Keratinocyte (primary cell): ENCODE measurements around the gene EGLN1. TPM values are rescaled to one million over a fixed set of nuclear protein-coding genes. Genes with fewer than 3 reads are reported as not detected.
A peak's percentile ranks its signal among the peaks of the same experiment; 100 is the strongest.

Experiments used
- DNase-seq: peaks from one replicate; pipeline ENCODE4 v3.0.0-alpha.2; 2011; ENCODE audit warnings: low read depth, missing footprints, low spot score
- FAIRE-seq: peaks from 2 replicates; lab custom pipeline; 2011; peaks lifted over from hg19 to GRCh38; lab: Jason Lieb, UNC
- H2AFZ ChIP-seq: 2 replicates; pipeline ENCODE4 v1.6.0; 2012; ENCODE audit warnings: low read length, control low read depth, inconsistent platforms; ENCODE audit not compliant: control insufficient read depth
- H3K27ac ChIP-seq: 2 replicates; pipeline ENCODE4 v1.5.1; 2011; ENCODE audit warnings: low read length; ENCODE audit not compliant: control insufficient read depth, insufficient read depth
- H3K27me3 ChIP-seq: 3 replicates; pipeline ENCODE4 v1.6.0; 2011; ENCODE audit warnings: low read length; ENCODE audit not compliant: control insufficient read depth, insufficient read depth; ENCODE audit errors: extremely low read depth
- H3K36me3 ChIP-seq, 2 experiments: 2 replicates in 1 of 2; 3 replicates in 1 of 2; pipeline ENCODE4 v1.5.1; 2011; ENCODE audit warnings: low read length in 2 of 2, mild to moderate bottlenecking in 1 of 2; ENCODE audit not compliant: control insufficient read depth in 2 of 2, insufficient read depth in 2 of 2; ENCODE audit errors: extremely low read depth in 1 of 2
- H3K4me1 ChIP-seq: 3 replicates; pipeline ENCODE4 v1.5.1; 2011; ENCODE audit warnings: low read length; ENCODE audit not compliant: control insufficient read depth, insufficient read depth; ENCODE audit errors: extremely low read depth
- H3K4me2 ChIP-seq: 3 replicates; pipeline ENCODE4 v1.6.0; 2011; ENCODE audit warnings: low read depth, low read length; ENCODE audit not compliant: control insufficient read depth, insufficient read depth; ENCODE audit errors: extremely low read depth
- H3K4me3 ChIP-seq, 3 experiments: fragments of 200-600 bp in 1 of 3; sonication (generic) in 1 of 3; 2 replicates in 2 of 3; 3 replicates in 1 of 3; pipeline ENCODE4 v1.5.1; 2011 to 2016; ENCODE audit warnings: low read length in 3 of 3, mild to moderate bottlenecking in 3 of 3, control low read depth in 2 of 3, inconsistent platforms in 1 of 3, low read depth in 1 of 3, mixed read lengths in 1 of 3, mixed run types in 1 of 3, moderate library complexity in 1 of 3; ENCODE audit not compliant: control insufficient read depth in 2 of 3, insufficient read depth in 2 of 3; ENCODE audit errors: extremely low read depth in 1 of 3
- H3K79me2 ChIP-seq: 2 replicates; pipeline ENCODE4 v1.6.0; 2012; ENCODE audit warnings: low read length; ENCODE audit not compliant: control insufficient read depth, insufficient read depth
- H3K9ac ChIP-seq: 3 replicates; pipeline ENCODE4 v1.6.0; 2011; ENCODE audit warnings: low read length; ENCODE audit not compliant: control insufficient read depth, insufficient read depth; ENCODE audit errors: extremely low read depth
- H3K9me1 ChIP-seq: 3 replicates; pipeline ENCODE4 v1.6.0; 2011; ENCODE audit warnings: low read length; ENCODE audit not compliant: control insufficient read depth, insufficient read depth; ENCODE audit errors: extremely low read depth
- H3K9me3 ChIP-seq: 2 replicates; pipeline ENCODE4 v1.5.1; 2012; ENCODE audit warnings: low read depth, low read length; ENCODE audit not compliant: control insufficient read depth
- H4K20me1 ChIP-seq: 3 replicates; pipeline ENCODE4 v1.6.0; 2011; ENCODE audit warnings: low read length; ENCODE audit not compliant: control insufficient read depth, insufficient read depth; ENCODE audit errors: extremely low read depth
- CTCF ChIP-seq, 3 experiments: IDR thresholded peaks in 1 of 3; conservative IDR thresholded peaks in 1 of 3; optimal IDR thresholded peaks in 1 of 3; 2 replicates in 2 of 3; 3 replicates in 1 of 3; pipeline versions ENCODE3 to v1.5.1; 2011; ENCODE audit warnings: low read length in 3 of 3, mild to moderate bottlenecking in 3 of 3, moderate library complexity in 2 of 3, control low read depth in 1 of 3, inconsistent platforms in 1 of 3; ENCODE audit not compliant: insufficient read depth in 2 of 3; ENCODE audit errors: extremely low read depth in 1 of 3
- EZH2 ChIP-seq: IDR thresholded peaks from one replicate; pipeline ENCODE4 v1.6.1; 2012; ENCODE audit warnings: inconsistent platforms, mild to moderate bottlenecking, low read length, moderate library complexity
- dilution Hi-C: fragments of 300-500 bp; cut with MboI; formaldehyde crosslinking; loops from one replicate; pipeline ENCODE4 v1.7.0; 2020; ENCODE audit warnings: low sequenced_read_pairs; ENCODE audit not compliant: extremely low pct_ligation_motif_present
- polyA plus RNA-seq, 5 experiments: library from polyadenylated mRNA; depleted of rRNA in 3 of 5; stranded (reverse) in 3 of 5; stranded (forward) in 1 of 5; unstranded in 1 of 5; fragments of >200 nt; gene quantifications; 1 replicate in 1 of 5; 2 replicates in 3 of 5; 3 replicates in 1 of 5; pipeline versions ENCODE4 v1.2.1 to v1.2.3, GENCODE V29; 2011 to 2012; ENCODE audit warnings: missing spikeins in 2 of 5, low read depth in 1 of 5, low replicate concordance in 1 of 5

EGLN1 gene
- polyA plus RNA-seq, 1 donor (not counting 4 experiments of a cell fraction or from before 2014, with no cell fraction given): 34.1 TPM

- FAIRE-seq: peak; percentile 77
- H3K4me1 ChIP-seq: peaks cover 45% of the 10 kb centered on the region
- peak within 1 kb of the TSS; percentile 99 for H3K9ac ChIP-seq
- peaks cover 18% of the 10 kb centered on the region for H4K20me1 ChIP-seq
- H3K27me3 ChIP-seq: no peaks in the 10 kb centered on the region
- H3K79me2 ChIP-seq: peaks cover 80% of the 10 kb centered on the region
- dilution Hi-C loops: no loop called here
- peak within 1 kb of the TSS; percentile 100 for H3K27ac ChIP-seq
- H3K9me3 ChIP-seq: no peaks in the 10 kb centered on the region
- peaks cover 3 to 8% of the 10 kb centered on the region in 2 experiments for H3K36me3 ChIP-seq
- H2AFZ ChIP-seq: peak within 1 kb of the TSS; percentile 98
- peak; percentile 87 for DNase-seq
- H3K9me1 ChIP-seq: no peaks in the 10 kb centered on the region
- peak within 1 kb of the TSS; percentile 94 for H3K4me2 ChIP-seq
- peak within 1 kb of the TSS; percentile 69 to 98 (median 90) for H3K4me3 ChIP-seq
- TF ChIP-seq EZH2 (no peak), CTCF (optimal IDR thresholded peaks at IDR 0.05 in 1 of 3, IDR thresholded peaks at IDR 0.05 in 1 of 3, conservative IDR thresholded peaks at IDR 0.05 in 1 of 3; ENCODE audit: extremely low read depth in 1 of 3, insufficient read depth in 2 of 3, low read length in 3 of 3) (no peak)
These were observed 84.4 kb downstream of the EGLN1 start, which contains the start of gene EXOC8 for GRCh38 chr1:231337472-231338269. EXOC8 (minus strand) TSS chr1:231337852; CDS start chr1:231337745, 107 bp downstream.

DNA sequence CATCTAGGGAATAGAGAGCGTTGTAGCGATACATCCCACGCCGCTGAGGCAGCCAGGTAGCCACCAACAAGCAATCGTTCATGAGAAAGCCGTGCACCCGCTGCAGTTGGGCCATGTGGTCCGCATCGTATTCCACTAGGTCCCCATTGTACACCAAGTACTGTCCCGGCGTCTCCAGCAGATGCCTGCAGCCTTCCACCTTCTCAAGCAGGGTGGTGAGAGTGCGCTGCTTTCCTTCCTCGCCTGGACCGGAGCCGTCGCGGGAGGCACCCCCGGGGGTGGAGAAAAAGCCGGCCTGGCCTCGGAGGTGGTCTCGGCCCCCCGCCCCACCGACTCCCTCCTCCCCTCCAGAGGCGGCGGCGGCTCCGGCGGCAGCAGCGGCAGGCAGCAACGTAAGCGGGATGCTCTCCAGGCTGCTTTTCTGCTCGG is 85.0 kb downstream of the EGLN1 start:
- no peaks in the 10 kb centered on the region for H3K27me3 ChIP-seq
- H4K20me1 ChIP-seq: peaks cover 18% of the 10 kb centered on the region
- peaks cover 82% of the 10 kb centered on the region for H3K79me2 ChIP-seq
- peak overlapping the region; percentile 69 to 98 (median 90) for H3K4me3 ChIP-seq
- H3K27ac ChIP-seq: peak overlapping the region; percentile 100
- dilution Hi-C loops: no loop called here
- TF ChIP-seq CTCF (optimal IDR thresholded peaks at IDR 0.05 in 1 of 3, IDR thresholded peaks at IDR 0.05 in 1 of 3, conservative IDR thresholded peaks at IDR 0.05 in 1 of 3; ENCODE audit: extremely low read depth in 1 of 3, insufficient read depth in 2 of 3, low read length in 3 of 3) (no peak), EZH2 (no peak)
- peak overlapping the region; percentile 67 for H2AFZ ChIP-seq
- no peak for DNase-seq
- H3K4me2 ChIP-seq: peak overlapping the region; percentile 89
- H3K36me3 ChIP-seq: peaks cover 3 to 8% of the 10 kb centered on the region in 2 experiments
- no peaks in the 10 kb centered on the region for H3K9me3 ChIP-seq
- peaks cover 48% of the 10 kb centered on the region for H3K4me1 ChIP-seq
- no peak for FAIRE-seq
- H3K9ac ChIP-seq: peak overlapping the region; percentile 99
- no peaks in the 10 kb centered on the region for H3K9me1 ChIP-seq
